HG03439 (cell line): ENCODE results near the gene NEDD9.

ENCODE experiments used
- ATAC-seq: cut with Tn5 transposase; IDR thresholded peaks from one replicate; pipeline ENCODE4 v1.9.1; 2021; ENCODE audit warnings: mild to moderate bottlenecking, moderate library complexity; ENCODE audit not compliant: unreplicated experiment

NEDD9 gene

GRCh38 chr6:11146117-11146826, 86.2 kb downstream of the NEDD9 start:
- no peak for ATAC-seq

- no peak for ATAC-seq
These were observed 88.0 kb downstream of the NEDD9 start for GRCh38 chr6:11144393-11144851.

GRCh38 chr6:11143394-11144371, 88.8 kb downstream of the NEDD9 start:
- ATAC-seq = no peak

GRCh38 chr6:11142296-11143027, 90.0 kb downstream of the NEDD9 start:
- ATAC-seq = no peak

- ATAC-seq = no peak
These were observed 91.2 kb downstream of the NEDD9 start for GRCh38 chr6:11141295-11141694.

GRCh38 chr6:11140056-11140455, 92.4 kb downstream of the NEDD9 start:
- ATAC-seq = no peak

- no peak for ATAC-seq
These were observed 93.2 kb downstream of the NEDD9 start for GRCh38 chr6:11139051-11139960.

GRCh38 chr6:11136809-11137208, 95.7 kb downstream of the NEDD9 start:
- no peak for ATAC-seq
